22Rv1 (cell line): Measurements from ENCODE around the gene STRA6.

Experiments
- CTCF ChIP-seq: fragments of 450-650 bp; IDR thresholded peaks from 2 replicates; pipeline ENCODE4 v1.5.1; 2017; ENCODE audit warnings: mild to moderate bottlenecking
- ZFX ChIP-seq: fragments of 450-650 bp; IDR thresholded peaks from 2 replicates; pipeline ENCODE4 v1.6.1; 2017; ENCODE audit warnings: antibody characterized with exemption, borderline replicate concordance

GRCh38 chr15:74203914-74204431, 1.4 kb upstream of the STRA6 start:
- TF ChIP-seq CTCF (no peak), ZFX (no peak)
